NK-92 (cell line): Measurements from ENCODE around the gene FOXP4.

Source experiments
- DNase-seq: peaks from one replicate; lab custom pipeline; 2025; ENCODE audit not compliant: unreplicated experiment; lab: John Stamatoyannopoulos, UW

The FOXP4 gene

DNA sequence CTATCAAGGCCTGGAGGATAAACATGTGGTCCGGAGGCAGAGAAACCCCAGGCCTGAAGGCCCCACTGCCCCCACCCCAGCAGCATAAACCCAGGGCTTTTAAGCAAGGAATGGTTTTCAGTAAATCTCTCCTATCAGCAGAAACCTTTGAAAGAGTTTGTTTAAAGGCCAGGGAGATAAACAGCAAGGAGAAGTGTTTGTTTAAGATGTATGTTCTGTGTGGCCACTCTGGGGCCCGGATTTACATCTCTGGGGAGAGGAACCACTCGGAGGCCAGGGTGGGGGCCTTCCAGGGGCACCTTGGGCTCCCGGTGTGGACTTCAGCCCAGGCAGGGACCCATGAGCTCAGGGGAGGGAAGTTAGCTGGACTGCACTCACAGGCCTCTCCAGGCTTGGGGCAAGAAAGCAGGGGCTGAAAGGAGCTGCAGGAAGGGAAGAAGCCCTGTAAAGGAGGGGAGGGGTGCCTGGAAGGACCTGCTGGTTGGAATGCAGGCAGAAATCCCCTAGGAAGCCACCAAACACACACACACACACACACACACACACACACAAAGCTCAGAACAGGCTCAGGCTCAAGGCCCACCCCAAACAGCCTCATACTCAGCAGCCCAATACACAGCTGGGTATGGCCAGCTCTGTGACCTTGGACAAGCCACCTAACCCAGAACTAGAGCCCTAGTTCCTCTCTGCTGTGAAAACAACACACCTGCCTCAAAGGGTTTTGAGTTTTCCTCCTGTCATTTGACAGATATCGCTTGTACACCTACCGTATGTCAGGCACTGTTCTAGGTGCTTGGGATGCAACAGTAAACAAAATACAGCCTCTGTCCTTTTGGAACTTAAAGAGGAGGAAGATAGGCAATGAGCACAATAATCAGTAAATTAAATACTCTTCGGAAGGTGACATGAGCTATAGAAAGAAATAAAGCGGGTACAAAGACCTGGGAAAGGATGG is 26.2 kb upstream of the FOXP4 start:
- DNase-seq = no peak

DNA sequence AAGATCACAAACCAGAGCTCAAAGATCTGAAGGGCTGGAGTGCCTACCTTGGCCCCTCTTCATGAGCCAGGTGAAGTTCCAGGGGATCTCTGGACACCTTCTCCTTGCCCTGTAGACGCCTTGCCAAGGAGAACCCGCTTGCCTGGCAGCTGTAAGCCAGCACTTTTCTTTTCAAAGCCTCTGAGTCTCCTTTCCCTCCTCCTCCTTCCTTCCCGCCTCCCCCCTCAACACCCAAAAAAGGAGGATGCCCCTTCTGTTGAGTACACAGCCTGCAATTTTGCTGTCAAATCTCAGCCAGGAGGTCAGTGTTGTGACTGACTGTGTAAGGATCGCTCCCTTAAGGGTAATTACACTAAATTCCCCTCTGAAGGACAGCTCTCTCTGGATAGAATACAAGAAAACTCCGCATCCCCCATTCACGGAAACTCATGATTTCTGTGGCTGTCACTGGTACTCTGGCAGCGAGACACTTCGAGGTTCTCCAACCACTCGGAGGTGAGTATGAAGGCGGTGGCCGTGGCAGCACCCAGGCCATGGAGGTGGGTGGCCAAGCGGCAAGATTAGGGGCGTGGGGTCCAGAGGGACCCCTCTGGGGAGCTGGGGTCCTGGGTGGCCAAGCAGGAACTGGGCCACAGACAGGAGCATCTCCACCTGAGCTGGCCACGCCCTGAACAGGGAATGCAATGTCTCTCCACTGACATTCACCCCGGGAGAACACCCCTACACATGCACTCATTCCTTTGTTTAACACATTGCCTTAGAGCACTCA is 23.2 kb upstream of the FOXP4 start:
- DNase-seq = no peak

DNA sequence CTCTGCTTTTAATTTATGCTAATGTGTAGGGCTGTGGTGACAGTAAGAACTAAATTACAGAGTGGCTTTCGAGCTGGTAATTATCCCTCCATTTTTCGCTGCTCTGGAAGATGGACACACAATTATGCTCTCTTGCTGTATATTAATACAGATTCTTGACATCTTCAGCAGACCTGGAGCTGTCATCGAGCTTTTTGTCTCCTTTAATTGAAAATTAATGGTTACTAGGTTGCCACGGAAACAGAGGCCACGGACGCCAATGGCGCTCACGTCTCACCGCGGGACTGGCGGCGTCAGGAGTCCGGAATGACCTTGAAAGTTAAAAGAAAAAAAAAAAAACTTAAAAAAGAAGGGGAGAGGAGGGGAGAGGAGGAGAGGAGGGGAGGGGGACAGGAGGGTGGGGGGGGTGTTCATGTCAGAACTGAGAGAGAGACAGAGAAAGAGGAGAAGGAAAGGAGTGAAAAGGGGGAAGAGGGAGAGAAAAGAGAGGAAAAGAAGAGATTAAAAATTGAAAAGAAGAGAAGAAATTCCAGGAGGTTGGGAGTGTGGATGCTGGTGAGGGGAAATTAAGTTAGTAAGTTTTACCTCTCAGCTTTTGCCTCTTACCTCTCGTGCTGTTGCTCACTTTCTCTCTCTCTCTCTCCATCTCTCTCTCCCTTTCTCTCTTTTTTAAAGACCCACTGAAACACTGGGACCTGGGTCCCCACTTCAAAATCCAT is 22.1 kb upstream of the FOXP4 start:
- no peak for DNase-seq

DNA sequence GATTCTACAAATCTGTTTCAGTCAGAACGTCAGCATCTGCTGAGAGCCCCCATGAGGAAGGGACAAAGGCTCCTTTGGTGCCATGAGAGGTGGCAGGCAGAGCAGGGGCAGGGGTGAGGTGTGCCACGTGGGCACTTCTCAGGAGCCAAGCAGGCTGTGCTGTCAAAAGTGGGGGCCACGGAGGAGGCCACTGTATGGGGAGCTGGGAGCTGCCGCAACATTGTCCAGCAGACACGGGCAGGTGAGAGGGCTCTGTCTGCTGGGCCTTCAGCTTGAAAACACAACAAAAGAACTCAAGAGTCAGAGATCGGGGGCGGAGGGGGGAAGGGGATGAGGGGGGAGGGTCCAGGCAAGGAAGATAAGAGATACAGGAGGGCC is 21.6 kb upstream of the FOXP4 start:
- DNase-seq = no peak

DNA sequence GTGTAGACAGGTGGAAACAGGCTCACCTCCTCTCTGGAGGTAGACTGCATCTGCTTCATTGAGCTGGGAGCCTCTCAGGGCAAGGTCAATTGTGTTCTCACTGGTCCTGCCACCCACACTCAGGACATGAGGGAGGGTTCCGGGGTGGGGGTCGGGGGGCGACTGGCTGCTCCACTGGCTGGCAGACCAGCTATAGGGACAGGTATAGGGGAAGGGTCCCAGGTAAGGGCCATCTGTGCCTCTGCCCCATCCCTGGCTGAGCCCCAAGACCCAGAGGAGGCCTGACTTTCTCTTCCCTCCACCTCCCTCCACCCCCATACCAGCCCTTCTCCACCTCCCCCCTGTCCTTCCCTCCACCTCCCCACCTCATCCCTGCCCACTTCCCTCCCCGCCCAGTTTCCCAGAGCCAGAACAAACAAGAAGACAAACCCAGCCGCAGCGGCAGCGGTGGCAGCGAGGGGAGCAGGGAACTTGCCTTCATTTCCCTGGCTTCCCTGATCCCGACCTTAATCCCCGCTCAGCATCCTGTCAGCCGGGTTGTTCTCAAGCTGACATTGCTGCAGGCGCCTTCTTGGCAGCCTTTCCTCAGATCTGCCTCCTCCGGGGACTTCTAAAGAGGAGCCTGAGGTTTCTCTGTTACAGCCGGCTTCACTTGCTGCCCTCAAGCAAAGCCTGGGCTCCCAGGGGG is 18.3 kb upstream of the FOXP4 start:
- DNase-seq = no peak

DNA sequence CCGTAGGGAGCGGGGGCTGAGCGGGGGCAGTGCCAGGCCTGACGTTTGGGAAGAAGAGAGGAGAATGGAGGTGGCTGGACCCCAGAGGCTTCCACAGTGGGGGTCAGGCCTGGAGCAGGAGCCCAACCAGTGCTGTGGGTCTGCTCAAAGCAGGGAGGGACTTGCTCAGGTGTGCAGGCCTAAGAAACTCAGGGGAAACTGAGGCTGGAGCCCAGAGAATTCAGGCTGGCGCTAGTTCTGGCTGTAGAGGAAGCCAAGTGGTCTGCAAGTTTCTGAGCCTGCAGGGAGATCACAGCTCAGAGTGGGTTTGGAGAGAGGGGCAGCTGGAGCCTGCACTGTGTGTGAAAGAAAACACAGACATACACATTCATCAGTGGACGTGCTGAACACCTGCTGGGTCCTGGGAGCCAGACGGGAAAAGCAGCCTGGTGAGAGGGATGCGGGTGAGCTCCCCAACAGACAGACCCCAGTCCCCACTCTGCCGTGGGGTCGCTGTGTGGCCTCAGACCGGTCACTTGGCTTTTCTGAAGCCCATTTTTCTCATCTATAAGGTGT is 17.7 kb upstream of the FOXP4 start:
- no peak for DNase-seq

DNA sequence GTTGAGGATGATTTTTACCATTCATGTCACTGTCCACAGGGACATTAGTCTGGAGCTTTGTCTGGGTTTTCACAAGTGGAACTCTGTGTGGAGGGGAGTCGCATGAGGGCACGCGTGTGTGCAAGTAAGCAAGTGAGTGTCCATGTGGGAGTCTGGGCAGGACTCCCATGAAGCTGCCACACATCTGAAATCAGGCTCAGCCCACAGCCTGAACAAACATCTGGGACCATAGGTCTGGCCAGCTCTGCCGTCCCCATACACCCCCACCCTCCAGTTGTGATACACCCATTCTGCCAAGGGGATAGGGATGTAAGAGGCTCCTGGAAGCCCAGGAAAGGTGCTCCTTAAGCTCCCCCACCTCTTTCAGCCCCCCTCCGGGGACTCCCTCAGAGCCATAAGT is 17.1 kb upstream of the FOXP4 start:
- DNase-seq = no peak

DNA sequence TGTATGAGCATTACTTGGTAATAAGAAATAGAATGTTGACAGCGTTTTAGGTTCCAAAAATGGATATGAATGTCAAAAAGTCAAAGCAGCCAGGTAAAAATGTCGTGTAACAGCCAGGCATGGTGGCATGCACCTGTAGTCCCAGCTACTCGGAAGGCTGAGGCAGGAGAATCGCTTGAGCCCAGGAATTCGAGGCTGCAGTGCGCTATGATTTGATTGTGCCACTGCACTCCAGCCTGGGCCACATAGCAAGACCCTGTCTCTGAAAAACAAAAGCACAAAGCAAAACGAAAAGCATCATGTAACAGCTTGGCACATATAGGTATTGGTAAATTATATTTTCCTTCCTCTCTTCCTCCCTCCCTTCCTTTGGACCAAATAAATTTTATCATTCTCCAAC is 16.2 kb upstream of the FOXP4 start:
- DNase-seq = no peak

DNA sequence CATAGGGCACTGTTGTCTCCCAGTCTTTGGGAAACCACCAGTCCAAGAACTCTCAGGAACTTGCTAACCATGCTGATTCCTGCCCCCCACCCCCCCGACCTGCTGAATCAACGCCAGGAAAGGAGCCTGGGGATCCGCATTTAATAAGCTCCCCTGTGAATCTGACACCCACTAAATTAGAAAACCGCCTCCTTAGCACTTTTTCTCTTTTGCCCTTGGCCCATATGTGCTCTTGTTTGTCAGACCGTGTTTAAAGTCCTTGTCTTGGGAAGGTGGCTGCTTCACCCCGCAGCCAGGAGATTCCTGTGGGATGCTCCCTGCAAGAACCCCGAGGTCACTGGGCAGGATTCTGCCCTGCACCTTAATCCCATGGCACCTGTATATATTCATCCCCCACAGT is 15.7 kb upstream of the FOXP4 start:
- DNase-seq = no peak

DNA sequence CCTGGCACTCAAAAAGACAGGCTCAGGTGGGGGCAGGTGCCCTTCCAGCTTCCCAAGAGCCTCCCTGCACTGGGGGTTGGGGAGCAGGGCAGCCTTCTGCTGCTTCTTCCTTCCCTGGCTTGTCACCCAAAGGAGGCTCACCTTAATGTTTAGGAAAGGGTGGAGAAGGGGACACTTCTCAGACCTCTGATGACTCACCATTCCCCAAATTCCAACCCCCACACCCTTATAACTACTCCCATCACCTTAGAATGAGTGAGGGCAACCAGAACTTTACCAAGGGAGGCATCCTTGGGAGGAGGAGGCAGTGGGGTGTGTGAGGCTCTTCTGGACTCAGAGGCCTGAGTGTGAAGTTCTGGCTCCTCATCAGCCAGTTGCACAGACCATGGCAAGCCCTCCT is 15.2 kb upstream of the FOXP4 start:
- DNase-seq = no peak

DNA sequence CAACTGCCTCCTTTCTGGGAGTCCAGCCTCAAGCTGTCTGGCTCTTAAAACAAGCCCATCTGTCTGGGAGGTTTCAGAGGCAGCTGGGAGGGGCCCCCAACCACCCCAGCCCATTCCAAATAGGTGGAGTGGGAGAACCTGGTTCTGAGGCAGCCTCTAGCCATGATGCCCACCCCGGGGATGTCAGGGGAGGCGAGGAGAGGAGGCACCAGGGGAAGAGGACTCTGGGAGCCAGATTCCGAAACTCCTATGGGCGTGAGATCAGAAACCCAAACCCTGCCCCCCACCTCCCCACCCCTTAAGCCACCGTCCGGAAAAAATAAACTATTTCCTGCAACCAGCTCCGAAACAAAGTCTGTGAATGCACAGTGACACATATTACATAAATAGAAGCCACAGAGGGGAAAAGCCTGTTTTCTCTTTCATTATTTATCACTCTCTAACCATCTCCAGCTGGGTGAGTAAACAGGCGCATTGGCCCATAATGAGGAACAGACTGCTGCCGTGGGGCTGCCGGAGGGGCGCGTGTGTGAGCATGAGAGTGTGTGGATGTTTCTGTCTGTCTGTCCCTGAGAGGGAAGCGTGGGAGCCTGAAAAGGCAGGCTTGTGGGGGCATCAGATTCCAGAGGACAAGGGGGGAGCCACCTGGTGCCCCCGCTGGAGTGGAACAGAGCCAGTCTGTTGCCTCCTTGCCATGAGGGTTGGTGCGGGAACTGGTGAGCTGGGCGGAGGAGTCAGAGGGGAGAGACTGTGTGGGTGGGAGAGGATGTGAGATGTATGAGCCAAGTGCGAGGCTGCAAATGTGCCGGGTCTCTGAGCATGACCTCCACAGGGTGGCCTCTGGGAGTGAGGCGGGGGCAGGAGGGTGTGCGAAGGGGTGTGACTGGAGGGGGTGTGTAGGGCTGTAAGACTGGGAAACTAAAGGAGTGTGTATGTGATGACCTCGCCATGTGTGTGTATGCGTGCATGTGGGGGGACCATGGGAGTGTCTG is 14.3 kb upstream of the FOXP4 start:
- DNase-seq = no peak

DNA sequence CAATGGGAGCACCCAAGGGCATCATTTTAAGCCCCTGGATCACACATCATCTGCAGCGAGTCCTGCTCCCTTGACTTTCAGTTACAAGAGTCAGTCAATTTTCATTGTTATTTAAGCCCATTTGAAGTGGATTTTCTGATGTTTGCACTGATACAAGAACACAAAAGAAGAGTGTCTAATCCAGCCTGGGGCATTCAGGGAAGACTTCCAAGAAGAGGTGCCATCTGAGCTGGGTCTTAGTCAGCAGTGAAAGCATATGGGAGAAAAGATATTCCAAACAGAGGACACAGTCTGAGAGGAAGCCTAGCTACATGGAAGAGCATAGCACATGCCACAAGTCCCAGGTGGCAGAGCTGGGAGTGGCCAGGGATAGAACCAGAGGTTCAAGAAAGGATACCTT is 10.4 kb upstream of the FOXP4 start:
- no peak for DNase-seq

DNA sequence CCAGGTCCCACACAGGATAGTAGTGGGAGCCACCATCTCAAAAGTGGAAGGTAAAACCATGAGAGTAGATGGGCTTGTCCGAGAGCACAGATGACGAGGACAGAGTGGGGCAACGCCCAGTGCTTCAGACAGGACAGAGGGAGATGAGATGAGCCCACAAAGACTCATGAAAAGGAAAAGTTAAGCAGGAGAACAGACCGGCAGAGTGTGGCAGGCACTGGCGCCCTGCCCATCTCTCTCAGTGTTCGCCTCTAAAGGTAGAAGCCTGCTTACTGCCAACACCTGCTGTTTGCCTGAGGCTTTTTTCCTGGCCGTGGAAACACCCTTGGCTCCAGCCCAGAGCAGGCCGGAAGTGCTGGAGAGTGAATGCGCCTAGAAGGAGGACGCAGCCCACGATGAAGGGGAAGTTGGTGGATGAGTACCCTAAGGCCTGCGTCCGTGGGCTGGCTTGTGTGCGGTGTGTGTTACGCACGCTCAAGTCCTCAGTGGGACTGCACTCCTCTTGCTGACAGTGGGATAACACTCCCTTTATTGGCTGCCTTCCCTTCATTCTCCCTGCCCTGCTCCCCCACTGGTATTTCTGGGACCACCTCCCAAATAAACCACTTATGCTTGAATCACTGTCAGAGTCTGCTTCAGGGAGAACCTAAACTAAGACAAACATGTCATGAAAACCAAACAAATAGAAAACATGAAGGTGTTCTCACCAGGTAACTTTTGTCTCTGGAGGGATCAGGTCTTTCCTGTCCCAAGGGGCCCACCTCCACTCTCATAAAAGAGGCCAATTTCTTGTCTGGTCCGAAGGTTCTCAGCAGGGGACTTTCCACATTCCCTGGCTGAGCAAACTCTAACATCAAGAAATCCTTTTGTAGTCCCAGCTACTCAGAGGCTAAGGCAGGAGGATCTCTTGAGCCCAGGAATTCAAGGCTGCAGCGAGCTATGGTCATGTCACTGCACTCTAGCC is 9.1 kb upstream of the FOXP4 start:
- DNase-seq = no peak

DNA sequence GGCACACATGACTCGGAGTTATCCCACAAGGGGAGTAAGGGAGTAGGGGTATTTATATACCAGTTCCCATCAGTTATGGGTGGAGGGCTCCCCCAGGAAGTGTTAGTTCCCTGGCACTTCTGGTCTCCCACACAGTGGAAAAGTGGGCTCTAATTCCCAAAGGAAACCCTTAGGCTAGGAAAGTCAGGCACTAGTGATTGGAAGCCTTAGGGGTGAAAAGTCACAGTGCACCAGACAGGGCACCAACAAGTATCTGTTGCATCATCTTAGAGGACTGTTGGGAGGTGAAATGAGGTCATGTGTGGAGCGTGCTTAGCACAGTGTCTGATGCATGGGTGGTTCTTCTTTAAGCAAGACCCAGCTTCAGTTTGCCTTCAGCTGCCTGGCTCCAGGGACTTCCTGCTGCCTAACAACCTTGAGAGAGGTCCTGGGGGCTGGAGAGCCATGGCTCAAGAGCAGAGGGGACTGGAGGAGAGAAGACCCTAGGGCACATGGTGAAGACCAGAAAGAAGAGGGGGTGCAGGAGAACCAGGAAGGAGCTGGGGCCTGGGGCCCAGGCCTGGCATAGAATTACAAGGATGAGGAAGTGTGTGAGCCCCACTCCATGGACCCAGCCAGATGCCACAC is 7.5 kb upstream of the FOXP4 start:
- no peak for DNase-seq

DNA sequence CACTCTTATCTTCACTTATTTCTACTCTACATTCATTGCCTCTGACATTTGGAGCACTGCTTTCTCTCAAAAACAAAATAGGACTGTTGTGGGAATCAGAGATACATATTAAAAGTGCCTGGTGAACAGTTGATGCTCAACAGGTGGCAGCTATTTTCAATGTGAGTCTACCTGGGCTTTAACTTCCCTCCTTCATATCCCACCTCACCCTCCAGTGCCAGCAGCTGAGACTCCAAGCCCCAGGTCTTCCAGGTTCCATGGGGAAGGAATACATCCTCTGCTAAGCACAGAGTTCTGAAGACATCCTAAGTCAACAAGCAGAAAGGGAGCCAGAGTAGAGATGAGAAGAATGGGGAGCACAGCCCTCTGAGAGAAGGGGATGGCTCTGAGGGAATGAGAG is 7.0 kb upstream of the FOXP4 start:
- no peak for DNase-seq

DNA sequence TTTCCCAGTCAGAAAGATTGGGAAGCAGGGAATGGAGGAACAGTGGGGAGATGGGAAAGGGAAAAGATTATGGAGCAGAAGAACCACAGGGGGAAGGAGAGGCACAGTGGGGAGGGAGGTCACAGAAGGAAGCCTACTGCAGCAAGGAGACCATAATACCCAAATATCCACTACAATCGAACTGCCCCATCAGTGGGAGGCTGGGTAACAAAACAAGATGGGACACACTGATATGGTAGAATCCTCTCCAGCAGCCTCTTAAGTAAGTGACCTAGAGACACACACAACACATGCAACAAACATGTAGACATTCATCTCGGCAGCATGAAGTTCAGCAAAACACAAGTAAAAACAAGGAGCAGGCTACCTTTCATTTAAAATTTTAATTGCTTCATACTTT is 4.8 kb upstream of the FOXP4 start:
- no peak for DNase-seq

DNA sequence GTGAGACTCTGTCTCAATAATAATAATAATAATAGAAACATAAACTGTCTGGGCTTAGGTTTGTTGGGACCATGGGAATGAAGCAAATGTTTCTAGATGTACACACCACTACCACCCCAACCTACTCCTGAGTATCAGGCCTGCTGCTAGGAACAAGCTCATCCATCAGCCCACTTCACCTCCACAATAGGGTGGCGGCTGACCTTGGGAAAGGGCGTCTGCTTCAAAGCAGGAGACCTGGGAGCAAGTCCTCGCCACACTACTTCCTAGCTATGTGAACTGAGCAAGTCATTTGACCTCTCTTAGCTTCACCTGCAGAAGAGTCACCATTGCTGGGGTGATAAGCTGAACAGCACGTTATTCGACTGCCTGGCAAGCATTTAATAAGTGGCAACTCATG is 3.1 kb upstream of the FOXP4 start:
- DNase-seq = no peak

DNA sequence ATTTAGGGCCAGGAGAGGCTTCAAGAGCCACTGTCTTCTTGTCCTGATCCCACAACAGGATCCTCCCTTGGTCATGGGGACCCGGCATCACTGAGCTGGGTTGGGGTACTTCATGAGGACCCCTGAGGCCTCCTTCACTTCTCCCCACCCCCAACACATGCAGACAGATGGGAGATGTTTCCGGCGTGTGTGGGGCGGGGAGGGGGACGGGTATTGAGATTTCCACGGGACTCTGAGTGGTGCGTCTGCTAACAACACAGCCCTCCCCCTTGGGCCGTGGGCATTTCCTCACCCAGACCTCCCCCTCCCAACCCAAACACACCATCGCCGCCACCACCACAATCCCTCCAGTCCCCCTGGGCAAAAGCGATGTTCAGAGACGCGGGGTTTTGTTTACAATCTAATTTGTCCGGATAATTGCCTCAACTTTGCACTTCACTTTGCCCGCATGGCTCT is 906 bp upstream of the FOXP4 start:
- no peak for DNase-seq
